SHP77 treated with DMSO at 0.1 percent for 48 hours (cell line): ENCODE measurements around the gene AIG1.
"Not testable (repeated sequence)": the region's sequence is repeated elsewhere in the genome, so short reads cannot be mapped to it uniquely, and the experiment has no call there.

Source experiments
- DNase-seq: peaks from one replicate; lab custom pipeline; 2025; lab: John Stamatoyannopoulos, UW

The AIG1 gene

DNA sequence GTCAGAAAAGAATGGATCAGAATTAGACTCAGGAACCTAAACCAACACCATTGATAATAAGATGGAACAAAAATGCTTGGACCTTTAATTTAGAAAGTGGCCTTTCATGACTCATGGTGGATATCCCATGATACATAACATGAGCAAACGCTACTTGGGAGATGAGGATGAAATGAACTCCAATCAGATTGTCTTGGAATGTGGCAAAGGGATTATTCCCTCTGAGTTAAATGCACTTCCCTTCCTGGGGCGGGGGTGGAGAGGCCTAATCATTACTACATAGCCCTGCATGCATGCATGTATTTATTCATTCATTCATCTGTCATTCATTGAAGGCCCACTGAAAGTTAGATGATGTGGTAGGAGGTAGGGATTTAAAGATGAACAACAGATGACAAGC, 174.0 kb downstream of the AIG1 start:
- no peak for DNase-seq

DNA sequence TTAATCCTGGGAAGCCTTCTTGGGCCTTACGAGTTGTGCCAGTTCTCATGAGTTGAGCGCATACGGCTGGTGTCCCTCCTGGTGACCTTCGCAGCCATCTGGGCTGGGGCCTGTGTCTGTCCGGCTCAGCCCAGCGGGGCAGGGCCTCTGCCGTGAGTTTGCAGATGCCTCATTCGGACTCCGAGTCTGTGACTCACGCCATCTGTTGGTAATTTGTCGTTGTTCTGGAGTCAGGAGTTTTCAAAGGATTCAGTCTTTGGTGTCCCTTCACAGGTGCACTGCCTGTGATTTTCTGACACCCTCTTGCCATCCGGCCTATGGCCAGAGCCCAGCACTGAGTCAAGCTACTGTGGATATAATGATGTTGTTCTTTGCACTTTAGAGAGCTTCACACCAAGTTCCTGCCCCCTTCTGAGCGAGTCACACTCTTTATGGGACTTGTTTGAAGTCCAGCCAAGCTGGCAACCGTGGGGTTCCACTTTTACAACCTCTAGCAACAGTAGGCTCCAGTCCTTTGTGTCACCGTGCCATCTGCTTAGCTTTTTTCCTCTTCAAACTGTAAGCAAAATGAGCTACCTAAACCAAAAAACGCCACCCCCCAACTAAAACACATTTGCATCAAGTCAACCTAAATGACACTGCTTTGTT, 175.6 kb downstream of the AIG1 start:
- no peak for DNase-seq

DNA sequence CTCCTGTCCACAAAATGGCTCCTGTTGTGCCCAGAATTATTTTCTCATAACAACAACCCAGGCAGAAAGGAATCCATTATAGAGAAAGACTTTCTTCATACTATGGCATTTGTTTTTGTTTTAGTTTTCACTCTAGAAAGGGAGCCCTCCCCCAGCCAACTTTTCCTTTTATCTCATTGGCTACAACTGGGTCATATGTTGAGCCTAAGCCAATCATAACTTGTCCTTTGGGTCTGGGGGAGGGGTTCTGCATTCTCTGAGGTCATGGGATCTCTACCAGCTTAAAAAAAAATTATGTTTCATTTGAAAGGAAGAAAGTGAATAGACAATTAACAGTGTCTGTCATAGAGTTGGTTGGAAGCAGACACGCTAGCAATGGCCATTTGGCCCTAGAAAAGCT, 177.6 kb downstream of the AIG1 start:
- no peak for DNase-seq

DNA sequence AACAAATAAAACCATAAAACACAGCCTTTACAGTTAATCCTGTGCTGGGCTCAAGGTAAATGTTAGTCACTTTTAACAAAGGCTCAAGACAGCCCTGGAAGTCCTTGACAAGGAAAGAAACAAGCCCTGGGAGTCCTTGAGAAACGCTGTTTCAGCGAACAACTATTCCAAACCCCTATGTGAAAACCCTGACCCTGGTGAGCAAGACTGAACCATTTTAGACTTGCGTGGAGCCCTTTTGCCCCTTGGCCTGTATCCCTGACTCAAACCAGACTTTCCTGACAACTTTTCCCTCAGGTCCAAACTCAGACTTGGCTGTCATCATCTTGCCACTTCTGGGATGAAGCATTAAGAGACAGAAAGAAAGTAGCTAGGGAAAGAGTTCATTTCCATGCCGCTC, 180.4 kb downstream of the AIG1 start:
- DNase-seq: no peak

DNA sequence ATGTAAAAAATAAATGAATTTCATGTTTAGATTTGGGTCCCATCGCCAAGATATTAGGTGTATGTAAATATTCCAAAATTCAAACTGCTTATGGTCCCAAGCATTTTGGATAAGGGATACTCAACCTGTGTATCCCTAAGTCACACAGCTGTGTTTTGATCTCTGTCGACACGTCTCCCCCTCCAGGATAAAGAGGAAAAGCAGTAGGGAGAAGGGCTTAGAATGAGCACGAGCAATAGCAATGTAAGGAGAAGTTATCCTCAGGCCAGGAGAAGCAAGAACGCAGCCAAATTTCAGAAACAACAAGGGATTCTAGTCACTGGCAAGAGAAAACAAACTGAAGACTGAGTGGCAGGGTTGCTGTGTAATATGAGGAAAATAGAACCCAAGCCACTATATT, 181.2 kb downstream of the AIG1 start:
- no peak for DNase-seq

DNA sequence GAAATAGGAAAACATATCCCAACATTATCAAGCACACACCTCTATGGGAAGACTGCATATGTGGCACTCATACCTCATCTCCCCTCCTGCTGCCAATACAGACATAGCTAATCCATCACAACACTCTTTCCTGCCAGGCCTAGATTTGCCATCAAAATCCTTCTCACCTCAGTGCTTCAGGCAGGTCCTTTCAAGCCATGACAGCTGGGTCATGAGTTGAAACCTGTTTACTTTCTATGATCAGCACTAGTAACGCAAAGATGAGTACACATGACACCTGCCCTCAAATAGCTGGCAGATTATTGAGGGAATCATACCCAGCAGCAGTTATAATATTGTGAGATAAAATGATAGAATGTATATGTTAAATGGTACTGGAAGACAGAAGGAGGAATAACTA, 183.1 kb downstream of the AIG1 start:
- DNase-seq: no peak

DNA sequence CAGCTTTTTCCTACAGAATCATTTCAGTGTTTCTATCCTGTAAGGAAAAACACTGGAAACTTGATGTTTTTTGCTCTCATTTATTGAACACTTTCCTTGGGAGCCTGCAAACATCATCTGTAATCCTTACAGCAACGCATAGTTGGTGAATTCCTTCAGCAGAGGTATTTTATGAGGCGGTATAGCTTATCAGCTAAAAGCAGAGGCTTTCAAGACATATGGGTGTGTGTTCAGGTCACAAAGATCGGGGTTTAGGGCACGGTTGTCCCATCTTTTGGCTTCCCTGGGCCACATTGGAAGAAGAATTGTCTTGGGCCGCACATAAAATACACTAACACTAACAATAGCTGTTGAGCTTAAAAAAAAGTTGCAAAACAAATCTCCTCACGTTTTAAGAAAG, 185.0 kb downstream of the AIG1 start:
- no peak for DNase-seq

DNA sequence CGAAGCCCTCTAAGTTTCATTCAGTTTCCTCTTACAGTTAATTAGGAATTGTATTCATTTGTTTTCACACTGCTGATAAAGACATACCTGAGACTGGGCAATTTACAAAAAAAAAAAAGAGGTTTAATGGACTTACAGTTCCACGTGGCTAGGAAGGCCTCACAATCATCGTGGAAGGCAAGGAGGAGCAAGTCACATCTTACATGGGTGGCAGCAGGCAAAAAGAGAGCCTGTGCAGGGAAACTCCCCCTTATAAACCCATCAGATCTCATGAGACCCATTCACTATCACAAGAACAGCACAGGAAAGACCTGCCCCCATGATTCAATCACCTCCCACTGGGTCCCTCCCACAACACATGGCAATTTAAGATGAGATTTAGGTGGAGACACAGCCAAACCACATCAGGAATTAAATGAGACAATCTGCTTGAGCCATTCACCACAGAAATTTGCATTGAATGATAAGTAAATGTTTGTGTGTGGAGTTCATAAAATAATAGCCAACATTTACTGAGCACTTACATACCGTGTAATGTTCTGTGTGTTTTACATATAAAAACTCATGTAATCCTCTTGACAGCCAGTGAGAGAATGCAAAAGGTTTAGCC, 185.6 kb downstream of the AIG1 start:
- DNase-seq: not testable (repeated sequence)

DNA sequence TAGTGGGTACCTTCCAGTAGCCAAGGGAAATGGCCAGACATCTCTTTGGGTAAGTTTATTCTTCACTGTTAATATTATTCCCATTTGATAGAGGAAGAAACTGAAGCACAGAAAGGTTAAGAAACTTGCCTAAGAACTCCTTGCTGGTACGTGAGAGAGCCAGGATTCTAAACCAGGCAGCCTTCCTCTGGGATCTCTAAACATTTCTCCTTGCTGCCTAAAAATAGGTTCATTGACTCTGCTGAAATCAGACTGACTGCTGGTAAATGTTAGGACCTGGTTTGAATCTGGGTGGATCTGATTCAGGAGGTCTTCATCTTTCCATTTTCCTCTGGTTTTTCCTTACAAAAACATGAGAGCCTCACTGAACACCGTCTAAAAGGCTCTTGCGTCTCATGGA, 186.9 kb downstream of the AIG1 start:
- no peak for DNase-seq

DNA sequence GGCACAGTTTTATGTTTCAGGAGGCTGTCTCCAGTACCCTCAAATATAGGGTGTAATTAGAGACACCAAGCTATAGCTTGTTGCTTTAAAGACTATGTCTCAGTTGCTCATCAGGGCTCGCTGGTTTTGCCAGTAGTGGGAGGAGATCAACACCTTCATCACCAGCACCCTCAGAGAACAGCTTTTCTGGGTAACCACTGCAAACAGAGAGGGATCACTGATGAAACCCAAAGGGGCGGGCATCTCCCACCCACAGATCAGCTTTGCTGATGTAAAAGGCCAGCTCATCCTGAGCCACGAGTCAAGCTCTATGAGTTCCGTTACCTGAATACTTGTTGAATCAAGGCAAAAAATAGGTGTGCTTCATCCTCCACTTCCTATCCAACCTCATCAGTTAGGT, 187.7 kb downstream of the AIG1 start:
- DNase-seq: no peak

DNA sequence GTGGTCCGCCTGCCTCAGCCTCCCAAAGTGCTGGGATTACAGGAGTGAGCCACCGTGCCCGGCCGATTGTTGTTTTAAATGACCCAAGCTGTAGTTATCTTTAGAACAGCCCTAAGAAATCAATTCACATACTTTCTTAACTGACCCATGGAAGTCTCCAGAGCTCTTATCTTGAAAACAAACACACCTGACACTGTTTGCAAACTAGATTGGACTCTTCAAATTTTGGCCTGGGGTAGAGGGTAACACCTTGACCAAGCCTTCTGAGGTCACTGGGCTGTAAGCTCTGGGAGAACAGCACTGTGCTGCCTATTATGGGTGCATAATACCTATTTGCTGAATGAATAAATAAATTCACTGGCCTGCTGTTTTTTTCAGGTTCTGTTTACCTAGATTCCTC, 190.6 kb downstream of the AIG1 start:
- DNase-seq: no peak

DNA sequence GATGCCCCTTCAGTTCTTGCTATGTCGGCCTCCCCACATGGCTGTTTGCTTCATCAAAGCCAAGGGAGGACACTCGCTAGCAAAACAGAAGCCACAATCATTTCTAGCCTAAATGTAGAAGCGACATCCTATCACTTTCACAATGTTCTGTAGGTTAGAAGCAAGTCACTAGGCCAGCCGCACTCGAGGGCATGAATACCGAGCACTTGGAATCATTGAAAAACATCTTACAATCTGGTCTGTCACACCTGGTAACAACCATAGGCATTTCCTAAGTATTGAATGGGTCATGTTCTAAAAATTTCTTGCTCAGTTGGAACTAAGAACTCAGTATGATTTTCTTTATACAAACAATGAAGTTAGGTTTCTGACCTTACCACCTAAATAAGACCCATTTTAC, 192.3 kb downstream of the AIG1 start:
- DNase-seq: no peak

DNA sequence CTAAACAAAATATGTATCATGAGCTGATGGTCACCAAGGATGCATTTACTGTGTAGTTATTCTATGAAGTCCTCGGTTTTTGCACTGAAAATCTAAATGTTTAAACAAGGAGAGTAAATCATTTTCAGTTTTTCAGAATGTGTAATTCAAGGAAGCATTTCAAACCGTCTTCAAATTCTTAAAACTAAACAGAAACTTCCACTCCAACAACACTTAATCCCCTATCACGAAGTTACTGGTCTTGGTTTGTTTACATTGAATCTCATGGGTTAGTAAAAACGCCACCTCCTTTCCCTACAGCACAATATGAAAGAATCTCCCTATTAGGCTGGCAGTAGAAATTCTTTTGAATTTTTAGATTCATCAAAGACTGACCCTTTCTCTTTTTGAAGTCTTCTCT, 192.9 kb downstream of the AIG1 start:
- no peak for DNase-seq

DNA sequence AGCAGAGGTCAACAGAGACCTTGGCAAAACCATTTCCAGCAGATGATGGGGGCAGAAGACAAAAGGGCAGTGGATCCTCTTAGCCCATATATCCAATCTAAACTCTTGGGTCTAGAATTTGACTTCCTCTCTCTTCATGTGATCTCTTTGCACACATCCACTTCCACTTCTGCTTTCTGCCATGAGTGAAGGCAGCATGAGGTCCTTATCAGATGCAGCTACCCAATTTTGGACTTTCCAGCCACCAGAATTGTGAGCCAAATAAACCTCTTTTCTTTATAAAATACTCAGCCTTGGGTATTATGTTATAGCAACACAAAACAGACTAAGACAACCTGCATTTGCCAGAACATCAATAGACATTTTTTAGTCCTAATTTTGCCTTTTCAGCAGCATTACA, 198.3 kb downstream of the AIG1 start:
- no peak for DNase-seq

DNA sequence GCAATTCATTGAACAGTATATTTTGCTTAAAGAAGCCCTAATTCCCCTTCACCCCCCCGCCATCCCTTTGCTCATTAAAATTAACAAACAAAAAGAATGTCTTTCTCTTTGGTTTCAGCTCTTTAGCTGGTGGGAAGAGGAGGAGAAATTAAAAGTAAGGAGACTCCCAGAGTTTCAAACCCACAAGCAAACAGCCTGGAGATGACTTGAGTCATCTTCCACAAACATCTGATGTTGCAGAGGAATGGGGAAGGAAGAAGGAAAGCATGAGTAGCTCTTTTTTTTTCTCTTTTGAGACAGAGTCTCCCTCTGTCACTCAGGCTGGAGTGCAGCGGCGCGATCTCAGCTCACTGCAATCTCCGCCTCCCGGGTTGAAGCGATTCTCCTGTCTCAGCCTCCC, 200.2 kb downstream of the AIG1 start:
- no peak for DNase-seq

DNA sequence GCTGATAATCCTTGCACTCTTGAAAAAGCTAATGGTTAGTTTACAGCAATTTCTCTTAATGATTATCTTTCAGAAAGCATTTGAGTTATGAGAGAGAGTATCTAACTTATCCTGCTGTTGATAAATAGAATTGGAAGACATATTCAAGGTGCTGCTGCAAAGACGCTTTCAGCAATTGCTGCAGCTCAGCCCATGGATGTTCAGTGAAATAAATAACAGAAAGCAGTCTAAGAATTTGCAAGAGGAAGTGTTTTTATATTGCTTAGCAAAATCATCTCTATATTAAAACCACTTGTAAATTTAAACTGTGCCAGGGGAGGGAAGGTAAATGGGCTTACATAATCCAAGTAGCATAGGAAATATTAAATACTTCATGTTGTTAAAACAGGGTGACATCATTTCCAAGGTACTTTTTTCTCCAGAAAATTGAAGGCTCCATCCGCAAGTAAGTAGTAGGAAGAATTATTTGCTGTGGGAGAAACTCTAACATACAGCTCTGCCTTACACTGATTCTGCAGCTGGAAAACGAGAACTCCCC, 201.3 kb downstream of the AIG1 start:
- no peak for DNase-seq

DNA sequence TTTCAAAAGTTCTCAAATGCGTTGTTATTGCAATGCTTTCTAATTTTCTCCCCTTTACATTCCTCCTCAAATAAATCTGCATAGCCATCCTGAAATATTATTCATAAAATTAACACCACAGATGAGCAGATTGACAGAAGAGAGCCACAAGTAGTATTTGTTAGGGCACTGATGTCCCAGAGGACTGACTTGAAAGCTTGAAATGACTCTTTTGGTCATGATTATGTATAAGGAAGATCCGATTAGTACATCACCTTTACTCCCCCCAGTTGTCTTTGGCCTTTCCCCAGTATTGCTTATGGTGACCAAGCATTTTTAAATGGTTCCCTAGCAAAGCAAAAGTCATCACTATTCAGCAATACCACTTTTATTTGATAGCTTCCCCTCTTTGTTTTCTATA, 202.2 kb downstream of the AIG1 start:
- DNase-seq: no peak

DNA sequence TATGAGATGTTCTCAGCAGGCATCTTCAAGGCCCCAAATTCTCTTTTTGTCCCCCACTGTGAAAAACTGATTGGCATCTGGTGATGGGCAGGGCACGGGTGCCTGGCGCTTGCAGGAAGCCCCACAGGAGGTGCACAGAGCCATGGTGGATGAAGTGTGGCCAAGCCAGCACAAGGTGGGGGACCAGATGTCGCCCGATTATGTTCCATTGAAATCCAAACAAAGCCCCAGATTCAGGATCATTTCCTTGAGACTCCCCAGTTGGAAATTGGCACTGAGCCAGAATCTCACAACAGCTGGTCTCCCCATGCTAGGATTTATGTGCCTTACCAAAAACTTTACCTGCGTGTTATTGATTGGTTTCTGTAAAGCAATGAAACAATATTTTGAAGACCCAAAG, 203.7 kb downstream of the AIG1 start:
- no peak for DNase-seq

DNA sequence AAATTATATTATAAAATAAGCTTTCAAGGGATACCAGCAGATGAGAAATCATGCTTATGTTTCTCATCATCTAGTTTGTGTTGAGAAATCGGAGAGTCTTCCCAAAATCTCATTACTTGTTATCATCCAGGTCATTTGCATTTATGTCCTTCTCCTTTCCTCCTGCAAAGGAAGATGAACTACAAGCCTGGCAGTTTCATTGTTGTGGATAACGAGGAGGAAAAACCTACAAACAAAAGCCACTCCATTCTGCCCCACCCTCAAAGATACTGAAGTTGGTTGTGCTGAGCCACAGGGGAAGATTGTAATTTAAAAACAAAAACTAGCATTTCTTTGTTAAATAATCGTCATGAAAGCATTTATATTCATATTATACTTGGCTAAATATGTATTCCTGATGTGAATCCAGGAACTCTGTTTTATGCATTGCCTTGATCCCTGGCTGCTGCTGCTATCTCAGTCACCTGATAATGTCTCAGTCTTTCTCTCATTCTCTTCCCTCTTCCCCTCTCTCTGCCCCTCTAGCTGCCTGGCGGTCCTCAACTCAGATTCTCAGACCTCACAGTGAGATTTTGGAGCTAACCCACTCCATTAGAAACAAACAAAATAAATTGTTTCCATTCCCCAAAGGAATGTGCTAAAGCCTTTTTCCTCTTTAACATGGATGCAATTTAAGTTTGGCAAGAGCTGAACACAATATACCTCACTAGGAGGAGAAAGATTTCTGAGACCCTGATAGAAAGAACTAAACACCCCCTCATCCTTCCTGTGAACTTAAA, 204.5 kb downstream of the AIG1 start:
- DNase-seq: no peak

DNA sequence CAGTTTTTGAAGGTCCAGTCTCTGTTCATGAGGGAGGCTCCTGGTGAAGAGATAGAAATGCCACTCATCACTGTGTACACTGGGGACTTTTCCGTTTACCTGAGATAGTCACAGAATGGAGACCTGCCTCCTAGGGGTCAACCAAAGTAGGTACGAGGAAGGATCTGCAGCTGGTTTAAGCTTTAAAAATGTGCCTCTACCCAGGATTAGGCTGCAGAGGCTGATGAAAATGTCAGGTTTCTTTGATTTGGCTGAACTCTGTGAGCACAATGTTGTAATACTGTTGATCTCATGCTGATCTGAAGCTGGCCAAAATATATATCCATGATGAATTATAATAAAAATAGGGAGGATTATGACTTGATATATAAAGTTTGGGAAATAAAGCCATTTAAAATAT, 207.1 kb downstream of the AIG1 start:
- DNase-seq: no peak

DNA sequence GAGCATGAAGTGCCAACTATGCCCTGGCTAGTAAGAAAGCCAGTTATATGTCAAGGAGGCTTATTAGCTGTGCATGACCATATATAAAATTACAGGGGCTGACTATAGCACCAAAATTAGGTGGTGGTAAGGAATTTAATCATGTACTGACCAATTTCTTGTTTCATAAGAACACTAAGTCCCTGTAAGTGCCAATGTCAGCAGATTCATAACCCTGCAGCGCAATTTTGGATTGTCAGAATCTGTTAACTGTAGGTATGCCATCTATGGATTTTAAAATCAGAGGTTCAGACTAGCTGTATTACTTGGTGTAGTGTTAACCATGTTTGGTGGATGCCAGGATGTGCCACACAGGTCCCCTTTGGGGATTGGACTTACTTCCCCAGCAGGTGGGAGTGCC, 207.8 kb downstream of the AIG1 start:
- DNase-seq: no peak

DNA sequence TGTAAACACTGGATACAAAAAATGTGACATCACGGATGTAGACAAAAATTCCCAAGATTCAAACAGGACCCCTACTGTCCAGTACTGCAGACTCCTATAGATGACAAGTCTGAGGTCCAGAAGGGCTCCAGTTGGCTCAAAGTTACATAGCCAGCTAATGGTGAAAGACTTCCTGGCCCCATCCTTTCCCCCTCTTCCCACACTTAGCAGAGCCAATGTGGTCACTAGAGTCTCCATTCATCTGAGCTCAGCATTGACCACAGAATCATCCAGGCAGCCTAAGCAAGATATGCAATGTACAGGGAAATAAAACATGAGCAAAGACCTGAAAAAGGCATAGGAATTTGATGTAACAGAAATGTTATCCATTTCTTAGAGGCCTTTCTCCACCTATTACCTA, 209.3 kb downstream of the AIG1 start:
- no peak for DNase-seq

DNA sequence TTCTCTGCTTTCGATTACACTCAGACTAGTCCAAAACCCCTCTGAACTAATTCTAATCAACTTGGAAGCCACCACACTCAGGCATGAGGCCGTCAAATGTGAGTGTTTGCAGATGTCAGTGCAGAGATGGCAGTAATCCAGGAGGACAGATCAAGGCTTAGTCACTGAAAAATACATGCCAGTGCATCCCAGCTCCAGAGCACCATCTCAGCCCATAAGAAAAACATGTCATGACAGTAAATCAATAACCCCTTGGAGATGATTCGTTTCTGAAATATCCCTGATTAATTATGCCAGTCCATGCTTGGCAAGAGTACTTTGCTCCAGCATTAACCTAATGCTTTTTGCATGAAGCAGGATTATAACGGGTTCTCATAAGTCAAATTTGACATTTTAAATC, 210.3 kb downstream of the AIG1 start:
- DNase-seq: no peak
